Caco-2 (cell line): ENCODE results near the gene PRADC1. TPM values are rescaled to one million over a fixed set of nuclear protein-coding genes. Genes with fewer than 3 reads are reported as not detected.

Source experiments
- BruUV-seq: library from RNA; stranded (reverse); fragments of 400-500 nt; replicated peaks from 2 replicates; lab custom pipeline; 2021; lab: Mats Ljungman, UMichigan
- CTCF ChIA-PET: fragments of 300-600 bp; sonication (Branson Sonifier 250); formaldehyde crosslinking; loops from one replicate; lab custom pipeline; 2022; ENCODE audit warnings: antibody characterized with exemption; lab: Charles Lee
- POLR2A ChIA-PET: fragments of 300-600 bp; sonication (Branson Sonifier 250); formaldehyde crosslinking; loops from one replicate; lab custom pipeline; 2022; ENCODE audit warnings: antibody characterized with exemption; lab: Charles Lee
- DNase-seq, 2 experiments: peaks; one replicate each; pipeline versions ENCODE4 v3.0.0 to v3.0.0-alpha.2; 2020 to 2022
- H3K27me3 ChIP-seq: replicated peaks from 2 replicates; pipeline ENCODE4 v1.6.0; 2011; ENCODE audit warnings: low read length; ENCODE audit not compliant: control insufficient read depth, insufficient read depth
- H3K36me3 ChIP-seq: 2 replicates; pipeline ENCODE4 v1.5.1; 2011; ENCODE audit warnings: low read length; ENCODE audit not compliant: control insufficient read depth, insufficient read depth
- H3K4me1 ChIP-seq: fragments of 250-450 bp; sonication (Bioruptor Pico); 2 replicates; pipeline ENCODE4 v1.5.1; 2020; ENCODE audit warnings: mild to moderate bottlenecking
- H3K4me3 ChIP-seq: 2 replicates; pipeline ENCODE4 v1.5.1; 2011; ENCODE audit warnings: low read depth, mild to moderate bottlenecking, control low read depth, low read length
- H3K9me3 ChIP-seq: fragments of 250-450 bp; sonication (Bioruptor Pico); 2 replicates; pipeline ENCODE4 v1.5.1; 2020; ENCODE audit warnings: mild to moderate bottlenecking, moderate library complexity
- H3K27ac Mint-ChIP-seq: one replicate; pipeline ENCODE4 v1.8.0; 2022; ENCODE audit warnings: mixed read lengths; ENCODE audit not compliant: unreplicated experiment
- H3K27me3 Mint-ChIP-seq: one replicate; pipeline ENCODE4 v1.8.0; 2022; ENCODE audit warnings: mixed read lengths; ENCODE audit not compliant: insufficient read depth, unreplicated experiment
- H3K36me3 Mint-ChIP-seq: one replicate; pipeline ENCODE4 v1.8.0; 2022; ENCODE audit warnings: mild to moderate bottlenecking, mixed read lengths; ENCODE audit not compliant: insufficient read depth, unreplicated experiment
- H3K4me1 Mint-ChIP-seq: one replicate; pipeline ENCODE4 v1.8.0; 2022; ENCODE audit warnings: low read depth, mixed read lengths; ENCODE audit not compliant: unreplicated experiment
- H3K4me3 Mint-ChIP-seq: one replicate; pipeline ENCODE4 v1.8.0; 2022; ENCODE audit warnings: mild to moderate bottlenecking, moderate library complexity, mixed read lengths; ENCODE audit not compliant: unreplicated experiment
- H3K9me3 Mint-ChIP-seq: one replicate; pipeline ENCODE4 v1.8.0; 2022; ENCODE audit warnings: mixed read lengths; ENCODE audit not compliant: unreplicated experiment
- CTCF ChIP-seq, 2 experiments: fragments of 200-600 bp in 1 of 2; IDR thresholded peaks; 1 replicate in 1 of 2; 2 replicates in 1 of 2; pipeline versions ENCODE4 v1.5.1 to v1.8.0; 2011 to 2022; ENCODE audit warnings: antibody characterized with exemption in 1 of 2, control low read depth in 1 of 2, inconsistent platforms in 1 of 2, low read depth in 1 of 2, low read length in 1 of 2, mild to moderate bottlenecking in 1 of 2, moderate library complexity in 1 of 2; ENCODE audit not compliant: insufficient read depth in 1 of 2, severe bottlenecking in 1 of 2, unreplicated experiment in 1 of 2
- intact Hi-C: fragments of 100-400 bp; cut with micrococcal nuclease; formaldehyde crosslinking; loops from one replicate; pipeline ENCODE4 v1.10.0; 2022; ENCODE audit not compliant: unreplicated experiment
- total RNA-seq: library from RNA; stranded (reverse); gene quantifications from 2 replicates; pipeline ENCODE4 v1.2.3, GENCODE V29; 2022

The PRADC1 gene
- total RNA-seq, 1 experiment from 2014 or later = 24.1 TPM

GRCh38 chr2:73197579-73197978, 35.5 kb downstream of the PRADC1 start:
- Mint-ChIP-seq H3K4me3 (no peak overlapping the region), H3K27me3 (no peaks in the 10 kb centered on the region), H3K36me3 (no peaks in the 10 kb centered on the region), H3K27ac (no peak overlapping the region), H3K4me1 (no peaks in the 10 kb centered on the region), H3K9me3 (no peaks in the 10 kb centered on the region)
- no peaks in the 10 kb centered on the region for H3K9me3 ChIP-seq
- DNase-seq = no peak
- intact Hi-C loops = no loop called here
- H3K36me3 ChIP-seq = no peaks in the 10 kb centered on the region
- ChIA-PET CTCF (no interaction called here), POLR2A (no interaction called here)
- H3K27me3 ChIP-seq = no peaks in the 10 kb centered on the region
- peaks cover 6% of the 10 kb centered on the region for H3K4me1 ChIP-seq
- no peak for TF ChIP-seq CTCF (IDR thresholded peaks at IDR 0.05; ENCODE audit: insufficient read depth in 1 of 2, low read depth in 1 of 2, low read length in 1 of 2, severe bottlenecking in 1 of 2, unreplicated experiment in 1 of 2)
- BruUV-seq = no TSS peak
- H3K4me3 ChIP-seq = no peak overlapping the region

GRCh38 chr2:73187549-73187948, 45.5 kb downstream of the PRADC1 start:
- Histone ChIP-seq H3K4me1 (peaks cover 19% of the 10 kb centered on the region), H3K9me3 (no peaks in the 10 kb centered on the region), H3K4me3 (no peak overlapping the region), H3K27me3 (no peaks in the 10 kb centered on the region), H3K36me3 (no peaks in the 10 kb centered on the region)
- H3K9me3 Mint-ChIP-seq = no peaks in the 10 kb centered on the region
- no peaks in the 10 kb centered on the region for H3K36me3 Mint-ChIP-seq
- no peak for TF ChIP-seq CTCF (IDR thresholded peaks at IDR 0.05; ENCODE audit: insufficient read depth in 1 of 2, low read depth in 1 of 2, low read length in 1 of 2, severe bottlenecking in 1 of 2, unreplicated experiment in 1 of 2)
- H3K4me3 Mint-ChIP-seq = no peak overlapping the region
- CTCF ChIA-PET = interaction anchor here (0.6 to 0.9 kb wide), 2 partner anchors 25 to 254 kb away, joined by 3 to 7 read pairs; no protein-coding TSS in a partner anchor
- no peak overlapping the region for H3K27ac Mint-ChIP-seq
- peaks cover 19% of the 10 kb centered on the region for H3K4me1 Mint-ChIP-seq
- DNase-seq = no peak
- intact Hi-C loops = no loop called here
- POLR2A ChIA-PET = no interaction called here
- BruUV-seq = no TSS peak
- H3K27me3 Mint-ChIP-seq = no peaks in the 10 kb centered on the region

DNA sequence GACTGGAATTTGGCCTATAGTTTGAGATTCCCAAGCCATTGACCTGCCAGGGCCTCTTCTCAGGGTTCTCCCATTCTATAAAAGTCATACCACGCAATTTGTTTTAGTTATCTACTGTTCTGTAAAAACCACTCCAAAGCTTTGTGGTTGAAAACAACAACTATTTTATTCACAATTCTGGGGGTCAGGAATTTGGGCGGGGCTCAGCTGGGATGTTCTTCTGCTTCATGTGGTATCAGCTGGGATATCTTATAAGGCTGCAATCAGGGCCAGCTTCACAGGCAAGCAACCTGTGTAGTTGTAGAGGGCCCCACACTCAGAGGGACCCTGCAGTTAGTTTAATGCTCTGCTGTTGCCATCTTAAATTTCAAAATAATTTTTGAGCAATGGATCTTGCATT, 47.1 kb downstream of the PRADC1 start:
- intact Hi-C loops = no loop called here
- H3K4me1 Mint-ChIP-seq = peaks cover 7% of the 10 kb centered on the region
- H3K4me1 ChIP-seq = peaks cover 5% of the 10 kb centered on the region
- ChIA-PET CTCF (interaction anchor here (1.4 kb wide), 1 partner anchor 9 kb away, joined by 7 read pairs; no protein-coding TSS in a partner anchor), POLR2A (no interaction called here)
- H3K27ac Mint-ChIP-seq = no peak overlapping the region
- BruUV-seq = no TSS peak
- no peaks in the 10 kb centered on the region for H3K36me3 Mint-ChIP-seq
- TF ChIP-seq CTCF (IDR thresholded peaks at IDR 0.05; ENCODE audit: insufficient read depth in 1 of 2, low read depth in 1 of 2, low read length in 1 of 2, severe bottlenecking in 1 of 2, unreplicated experiment in 1 of 2) = no peak
- H3K9me3 Mint-ChIP-seq = no peaks in the 10 kb centered on the region
- no peak overlapping the region for H3K4me3 ChIP-seq
- DNase-seq = no peak
- H3K4me3 Mint-ChIP-seq = no peak overlapping the region
- H3K27me3 Mint-ChIP-seq = no peaks in the 10 kb centered on the region
- no peaks in the 10 kb centered on the region for H3K9me3 ChIP-seq
- H3K36me3 ChIP-seq = no peaks in the 10 kb centered on the region
- no peaks in the 10 kb centered on the region for H3K27me3 ChIP-seq

Other genes with a start within 250 kb of the PRADC1 start
- gene SFXN5, start 161.5 kb downstream of the PRADC1 start, total RNA-seq = 26.8 and 31.3 TPM in 2 replicates
- 17.3 and 17.4 TPM in 2 replicates for gene RAB11FIP5, start 120.3 kb downstream of the PRADC1 start, total RNA-seq
- gene NOTO, start 30.7 kb downstream of the PRADC1 start, total RNA-seq = 0.12 TPM in 1 of 2 replicates, not detected in the other
- gene SMYD5, start 19.0 kb downstream of the PRADC1 start, total RNA-seq = 53.1 and 65.8 TPM in 2 replicates
- gene CCT7, start 1.1 kb upstream of the PRADC1 start, total RNA-seq = 450 and 505 TPM in 2 replicates
- 11.6 and 12.1 TPM in 2 replicates for gene FBXO41, start 51.2 kb upstream of the PRADC1 start, total RNA-seq
- gene EGR4, start 60.3 kb upstream of the PRADC1 start, total RNA-seq = 0.30 TPM in 1 of 2 replicates, not detected in the other
- gene ALMS1, start 152.6 kb upstream of the PRADC1 start, total RNA-seq = 7.4 and 9.2 TPM in 2 replicates